Neural cell (in vitro differentiated cells): ENCODE data around the gene CETP. TPM values are rescaled to one million over a fixed set of nuclear protein-coding genes. Genes with fewer than 3 reads are reported as not detected.

Experiments used
- H2AFZ ChIP-seq: fragments of 200-600, 300-800 bp; sonication (generic), shearing (Covaris generic); 2 replicates; pipeline ENCODE4 v1.6.0; 2014; ENCODE audit warnings: low read depth, mild to moderate bottlenecking, antibody characterized with exemption, low read length, moderate library complexity
- H3F3A ChIP-seq: fragments of 200-600 bp; shearing (Covaris generic); 2 replicates; pipeline ENCODE4 v1.6.1; 2016; ENCODE audit warnings: mild to moderate bottlenecking, moderate library complexity, mixed read lengths, antibody characterized with exemption, low read length; ENCODE audit not compliant: insufficient read depth, poor library complexity, severe bottlenecking
- H3K27ac ChIP-seq: fragments of 200-600, 300-800 bp; sonication (generic), shearing (Covaris generic); 2 replicates; pipeline ENCODE4 v1.5.1; 2014; ENCODE audit warnings: mild to moderate bottlenecking, low read length, moderate library complexity
- H3K27me3 ChIP-seq: fragments of 300-800, 200-600 bp; sonication (generic), shearing (Covaris generic); 2 replicates; pipeline ENCODE4 v1.6.0; 2014; ENCODE audit warnings: mild to moderate bottlenecking, low read depth, low read length, moderate library complexity; ENCODE audit not compliant: insufficient read depth
- H3K36me3 ChIP-seq: fragments of 300-800, 200-600 bp; sonication (generic), shearing (Covaris generic); 2 replicates; pipeline ENCODE4 v1.5.1; 2014; ENCODE audit warnings: mild to moderate bottlenecking, antibody characterized with exemption, low read length, moderate library complexity; ENCODE audit not compliant: insufficient read depth
- H3K4me2 ChIP-seq: fragments of 300-800, 200-600 bp; sonication (generic), shearing (Covaris generic); 2 replicates; pipeline ENCODE4 v1.6.0; 2014; ENCODE audit warnings: mild to moderate bottlenecking, low read length
- H3K4me3 ChIP-seq: fragments of 300-800, 200-600 bp; sonication (generic), shearing (Covaris generic); 2 replicates; pipeline ENCODE4 v1.5.1; 2014; ENCODE audit warnings: mild to moderate bottlenecking, low read length, moderate library complexity
- H3K79me2 ChIP-seq: fragments of 200-600 bp; shearing (Covaris generic); replicated peaks from 2 replicates; pipeline ENCODE4 v1.6.0; 2014; ENCODE audit warnings: mild to moderate bottlenecking, low read length, moderate library complexity; ENCODE audit not compliant: insufficient read depth
- H3K9ac ChIP-seq: fragments of 300-800, 200-600 bp; sonication (generic), shearing (Covaris generic); 2 replicates; pipeline ENCODE4 v1.6.1; 2016; ENCODE audit warnings: mild to moderate bottlenecking, low read length, mixed read lengths
- H3K9me2 ChIP-seq: fragments of 200-600 bp; shearing (Covaris generic); 2 replicates; pipeline ENCODE4 v1.6.1; 2016; ENCODE audit warnings: mild to moderate bottlenecking, low read length, mixed read lengths; ENCODE audit not compliant: insufficient read depth
- H3K9me3 ChIP-seq: fragments of 200-600, 300-800 bp; sonication (generic), shearing (Covaris generic); 2 replicates; pipeline ENCODE4 v1.6.1; 2016; ENCODE audit warnings: mild to moderate bottlenecking, mixed run types, low read length, moderate library complexity, mixed read lengths
- H4K20me1 ChIP-seq: fragments of 200-600 bp; shearing (Covaris generic); 2 replicates; pipeline ENCODE4 v1.6.1; 2016; ENCODE audit warnings: mild to moderate bottlenecking, mixed run types; ENCODE audit not compliant: insufficient read depth
- CTCF ChIP-seq: fragments of 450-650 bp; IDR thresholded peaks from 2 replicates; pipeline ENCODE4 v1.5.1; 2014; ENCODE audit warnings: antibody characterized with exemption, mild to moderate bottlenecking, moderate library complexity; ENCODE audit not compliant: poor library complexity, severe bottlenecking
- EP300 ChIP-seq: fragments of 450-650 bp; conservative IDR thresholded peaks from 2 replicates; pipeline ENCODE4 v1.6.1; 2014; ENCODE audit warnings: antibody characterized with exemption, mild to moderate bottlenecking, moderate library complexity; ENCODE audit not compliant: poor library complexity, severe bottlenecking
- EZH2 ChIP-seq: fragments of 200-600, 300-800 bp; shearing (Covaris generic), sonication (generic); IDR thresholded peaks from 2 replicates; pipeline ENCODE4 v1.6.1; 2014; ENCODE audit warnings: antibody characterized with exemption, low read length, borderline replicate concordance, mild to moderate bottlenecking; ENCODE audit not compliant: insufficient read depth, poor library complexity, severe bottlenecking
- MXI1 ChIP-seq: fragments of 450-650 bp; conservative IDR thresholded peaks from 2 replicates; pipeline ENCODE4 v1.6.1; 2014; ENCODE audit warnings: antibody characterized with exemption, mild to moderate bottlenecking; ENCODE audit not compliant: poor library complexity, severe bottlenecking
- POLR2AphosphoS5 ChIP-seq: IDR thresholded peaks from 2 replicates; pipeline ENCODE4 v1.6.1; 2012
- RAD21 ChIP-seq: fragments of 450-650 bp; conservative IDR thresholded peaks from 2 replicates; pipeline ENCODE4 v1.6.1; 2014; ENCODE audit warnings: antibody characterized with exemption, mild to moderate bottlenecking, moderate library complexity
- REST ChIP-seq: IDR thresholded peaks from 2 replicates; pipeline ENCODE4 v1.6.1; 2012; ENCODE audit warnings: borderline replicate concordance
- SMC3 ChIP-seq: fragments of 450-650 bp; conservative IDR thresholded peaks from 2 replicates; pipeline ENCODE4 v1.6.1; 2014; ENCODE audit warnings: antibody characterized with exemption, mild to moderate bottlenecking, moderate library complexity; ENCODE audit not compliant: poor library complexity
- TAF1 ChIP-seq: IDR thresholded peaks from 2 replicates; pipeline ENCODE4 v1.6.1; 2012; ENCODE audit warnings: low read depth
- polyA plus RNA-seq: library from polyadenylated mRNA; depleted of rRNA; stranded (reverse); fragments of >200 nt; gene quantifications from 2 replicates; pipeline ENCODE4 v1.2.3, GENCODE V29; 2014

The CETP gene
- polyA plus RNA-seq, 1 donor from 2014 or later, result not detected

DNA sequence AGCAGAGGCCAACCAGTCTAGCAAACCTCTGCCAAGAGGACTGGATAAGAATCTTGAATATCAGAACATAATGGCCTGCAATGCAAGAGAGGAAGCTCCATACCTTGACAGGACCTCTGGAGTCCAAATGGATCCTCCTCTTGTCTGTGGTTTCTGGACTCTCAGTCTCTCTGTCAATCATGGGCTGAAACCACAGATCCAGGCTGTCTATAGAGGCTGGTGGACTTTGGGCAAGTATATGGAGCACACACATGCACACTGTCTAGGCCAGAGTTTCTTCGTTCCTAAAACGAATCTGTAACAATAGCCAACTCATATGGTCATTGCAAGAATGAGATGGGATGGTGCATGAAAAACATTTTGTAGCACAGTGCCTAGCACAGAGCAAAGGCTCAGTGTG, 65.3 kb downstream of the CETP start:
- Histone ChIP-seq H3K9ac (no peak overlapping the region), H3K4me2 (no peak overlapping the region), H3K9me2 (no peaks in the 10 kb centered on the region), H2AFZ (no peak overlapping the region), H3K36me3 (no peaks in the 10 kb centered on the region), H3K27me3 (no peaks in the 10 kb centered on the region), H3K9me3 (no peaks in the 10 kb centered on the region), H3K79me2 (no peaks in the 10 kb centered on the region), H3K4me3 (no peak overlapping the region), H3K27ac (no peak overlapping the region), H4K20me1 (no peaks in the 10 kb centered on the region), H3F3A (no peaks in the 10 kb centered on the region)
- TF ChIP-seq REST, result no peak
- TF ChIP-seq SMC3, result no peak
- TF ChIP-seq EP300, result no peak
- no peak for TF ChIP-seq CTCF
- TF ChIP-seq POLR2AphosphoS5, result no peak
- no peak for TF ChIP-seq MXI1
- no peak for TF ChIP-seq TAF1
- TF ChIP-seq RAD21, result no peak
- TF ChIP-seq EZH2, result no peak

GRCh38 chr16:57028086-57028485, 66.3 kb downstream of the CETP start:
- H2AFZ ChIP-seq, result no peak overlapping the region
- H3K36me3 ChIP-seq, result no peaks in the 10 kb centered on the region
- H3K4me2 ChIP-seq, result no peak overlapping the region
- no peaks in the 10 kb centered on the region for H3K79me2 ChIP-seq
- no peak overlapping the region for H3K9ac ChIP-seq
- no peaks in the 10 kb centered on the region for H3K9me2 ChIP-seq
- TF ChIP-seq POLR2AphosphoS5, result no peak
- TF ChIP-seq SMC3, result no peak
- no peak for TF ChIP-seq CTCF
- no peak for TF ChIP-seq TAF1
- TF ChIP-seq RAD21, result no peak
- TF ChIP-seq REST, result no peak
- no peak for TF ChIP-seq EZH2
- no peak for TF ChIP-seq MXI1
- TF ChIP-seq EP300, result no peak
- H4K20me1 ChIP-seq, result no peaks in the 10 kb centered on the region
- no peak overlapping the region for H3K27ac ChIP-seq
- H3K27me3 ChIP-seq, result no peaks in the 10 kb centered on the region
- no peaks in the 10 kb centered on the region for H3F3A ChIP-seq
- no peak overlapping the region for H3K4me3 ChIP-seq
- no peaks in the 10 kb centered on the region for H3K9me3 ChIP-seq
